GM10266 (cell line): Measurements from ENCODE around the gene CYTH2.

ENCODE experiments used
- DNase-seq: peaks from one replicate; pipeline ENCODE4 v3.0.0; 2012; ENCODE audit errors: extremely low spot score
- CTCF ChIP-seq: IDR thresholded peaks from 2 replicates; pipeline ENCODE4 v1.5.1; 2012; ENCODE audit warnings: mild to moderate bottlenecking, low read depth; ENCODE audit not compliant: control insufficient read depth, insufficient read depth; ENCODE audit errors: missing control alignments

The CYTH2 gene

DNA sequence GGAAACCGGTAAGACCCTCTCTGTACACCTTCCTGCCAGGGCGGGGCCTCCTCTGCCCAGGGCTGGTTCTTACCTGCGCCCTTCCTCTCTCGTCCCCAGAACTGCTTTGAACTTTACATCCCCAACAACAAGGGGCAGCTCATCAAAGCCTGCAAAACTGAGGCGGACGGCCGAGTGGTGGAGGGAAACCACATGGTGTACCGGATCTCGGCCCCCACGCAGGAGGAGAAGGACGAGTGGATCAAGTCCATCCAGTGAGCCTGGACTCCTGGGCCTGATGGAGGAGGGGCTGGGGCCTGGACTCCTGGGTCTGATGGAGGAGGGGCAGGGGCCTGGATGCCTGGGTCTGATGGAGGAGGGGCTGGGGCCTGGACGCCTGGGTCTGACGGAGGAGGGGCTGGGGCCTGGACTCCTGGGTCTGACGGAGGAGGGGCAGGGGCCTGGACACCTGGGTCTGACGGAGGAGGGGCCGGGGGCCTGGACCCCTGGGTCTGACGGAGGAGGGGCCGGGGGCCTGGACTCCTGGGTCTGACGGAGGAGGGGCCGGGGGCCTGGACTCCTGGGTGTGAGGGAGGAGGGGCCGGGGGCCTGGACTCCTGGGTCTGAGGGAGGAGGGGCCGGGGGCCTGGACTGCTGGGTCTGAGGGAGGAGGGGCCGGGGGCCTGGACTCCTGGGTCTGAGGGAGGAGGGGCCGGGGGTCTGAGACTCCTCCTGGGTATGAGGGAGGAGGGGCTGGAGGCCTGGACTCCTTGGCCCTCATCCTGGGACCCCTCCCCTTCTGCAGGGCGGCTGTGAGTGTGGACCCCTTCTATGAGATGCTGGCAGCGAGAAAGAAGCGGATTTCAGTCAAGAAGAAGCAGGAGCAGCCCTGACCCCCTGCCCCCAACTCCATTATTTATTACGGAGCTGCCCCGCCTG, 9.4 kb downstream of the CYTH2 start:
- no peak for TF ChIP-seq CTCF

GRCh38 chr19:48479686-48480085, 10.5 kb downstream of the CYTH2 start:
- TF ChIP-seq CTCF, result no peak
- DNase-seq, result no peak

More for the DNA sequence above, 9.4 kb downstream of the CYTH2 start:
- DNase-seq, result no peak

DNA sequence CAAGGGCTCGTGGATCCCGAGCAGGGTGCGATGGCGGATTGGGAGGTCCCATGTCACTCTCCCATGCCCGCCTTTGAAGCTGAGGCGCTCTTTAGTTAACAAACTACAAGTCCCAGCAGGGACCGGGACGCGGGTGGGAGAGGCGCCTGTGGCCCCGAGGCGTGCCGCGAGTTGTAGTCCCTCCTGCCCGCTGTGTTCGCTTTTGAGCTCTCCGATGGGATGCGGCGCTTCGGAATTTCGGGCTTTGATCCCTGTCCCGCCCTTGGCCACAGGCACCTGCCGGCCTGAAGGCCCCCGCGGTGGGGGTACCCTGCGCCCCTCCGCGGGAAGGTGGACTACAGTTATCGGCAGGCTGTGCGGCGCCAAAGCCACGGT, 11.0 kb downstream of the CYTH2 start:
- TF ChIP-seq CTCF, result no peak
- DNase-seq, result no peak

DNA sequence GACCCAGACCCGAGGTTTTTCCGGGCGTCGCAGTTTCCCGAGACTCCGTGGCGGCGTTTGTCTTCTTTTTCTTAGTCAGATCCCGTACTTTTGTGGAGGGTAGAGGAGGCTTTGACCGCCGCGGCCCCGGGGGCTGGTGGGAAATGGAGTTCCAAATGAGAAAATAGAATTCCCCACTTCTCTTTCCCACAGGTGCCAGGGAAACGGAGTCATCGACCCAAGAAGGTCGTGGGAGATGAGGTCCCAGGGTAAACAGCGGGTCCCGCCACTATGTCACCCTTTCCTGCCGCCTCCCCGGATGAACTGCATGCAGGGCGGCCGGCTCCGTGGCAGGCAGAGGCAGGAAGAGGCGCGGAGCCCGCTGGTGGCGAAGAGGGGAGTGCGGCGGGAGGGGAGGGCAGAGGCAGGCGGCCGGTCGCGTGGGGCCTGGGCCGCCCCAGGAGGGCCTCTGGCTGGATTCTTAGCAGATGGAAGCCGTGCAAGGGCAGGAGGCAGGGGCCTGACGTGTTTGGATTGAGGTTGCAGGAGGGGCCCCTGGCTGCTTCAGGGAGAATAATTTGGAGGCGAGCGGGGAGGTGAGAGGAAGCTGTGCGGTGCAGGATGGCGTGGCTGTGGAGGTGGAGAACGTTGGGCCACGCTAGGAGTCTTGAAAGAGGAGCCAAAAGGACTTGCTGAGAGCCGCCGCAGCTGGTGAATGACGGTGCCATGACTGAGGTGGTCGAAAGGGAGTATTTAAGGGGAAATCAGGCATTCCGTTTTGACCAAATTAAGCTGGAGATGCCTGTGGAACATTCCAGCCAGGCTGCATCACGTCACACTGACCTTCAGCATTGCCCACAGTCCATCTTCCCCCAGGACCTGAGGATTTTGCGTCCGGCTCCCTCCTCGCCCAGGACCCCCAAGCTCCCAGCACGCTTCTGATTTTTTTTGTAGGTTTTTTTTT, 11.7 kb downstream of the CYTH2 start:
- no peak for TF ChIP-seq CTCF
- DNase-seq, result no peak

GRCh38 chr19:48481846-48482639, 12.9 kb downstream of the CYTH2 start:
- no peak for DNase-seq
- no peak for TF ChIP-seq CTCF

DNA sequence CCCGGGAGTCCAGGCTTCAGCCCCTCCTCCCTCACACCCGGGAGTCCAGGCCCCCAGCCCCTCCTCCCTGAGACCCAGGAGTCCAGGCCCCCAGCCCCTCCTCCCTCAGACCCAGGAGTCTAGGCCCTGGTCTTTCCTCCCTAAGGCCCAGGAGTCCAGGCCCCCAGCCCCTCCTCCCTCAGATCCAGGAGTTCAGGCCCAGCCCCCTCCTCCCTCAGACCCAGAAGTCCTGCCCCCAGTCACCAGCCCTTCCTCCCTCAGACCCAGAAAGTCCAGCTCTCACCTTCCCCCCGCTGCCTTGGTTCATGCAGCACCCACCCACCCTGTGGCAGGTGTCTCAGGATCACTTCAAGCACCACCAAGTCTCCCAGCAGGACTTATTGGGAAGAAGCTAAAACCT, 14.1 kb downstream of the CYTH2 start:
- DNase-seq, result no peak
- no peak for TF ChIP-seq CTCF
